HuH-7.5 (cell line): ENCODE data around the gene SH2B3.

Source experiments
- DNase-seq: peaks from one replicate; pipeline ENCODE4 v3.0.0; 2011; ENCODE audit warnings: low spot score

Gene SH2B3

DNA sequence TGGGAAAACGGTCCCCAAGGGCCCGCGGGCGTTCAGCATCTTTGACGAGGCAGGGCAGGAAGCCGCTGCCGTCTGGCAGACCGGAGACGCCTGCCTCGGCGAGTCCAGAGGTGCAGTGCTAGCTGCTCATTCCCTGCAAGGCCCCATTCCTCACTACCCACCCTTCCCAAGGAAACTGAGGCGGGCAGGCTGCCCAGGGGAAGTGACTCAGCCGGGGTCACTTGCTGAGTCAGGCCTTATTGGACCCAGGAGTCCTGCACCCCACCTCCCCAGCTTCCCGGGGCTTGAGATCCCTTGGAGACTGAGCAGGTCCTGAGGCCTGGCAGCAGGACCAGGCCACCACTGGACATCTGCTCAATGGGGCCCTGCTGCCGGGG is 3.7 kb downstream of the SH2B3 start:
- no peak for DNase-seq

DNA sequence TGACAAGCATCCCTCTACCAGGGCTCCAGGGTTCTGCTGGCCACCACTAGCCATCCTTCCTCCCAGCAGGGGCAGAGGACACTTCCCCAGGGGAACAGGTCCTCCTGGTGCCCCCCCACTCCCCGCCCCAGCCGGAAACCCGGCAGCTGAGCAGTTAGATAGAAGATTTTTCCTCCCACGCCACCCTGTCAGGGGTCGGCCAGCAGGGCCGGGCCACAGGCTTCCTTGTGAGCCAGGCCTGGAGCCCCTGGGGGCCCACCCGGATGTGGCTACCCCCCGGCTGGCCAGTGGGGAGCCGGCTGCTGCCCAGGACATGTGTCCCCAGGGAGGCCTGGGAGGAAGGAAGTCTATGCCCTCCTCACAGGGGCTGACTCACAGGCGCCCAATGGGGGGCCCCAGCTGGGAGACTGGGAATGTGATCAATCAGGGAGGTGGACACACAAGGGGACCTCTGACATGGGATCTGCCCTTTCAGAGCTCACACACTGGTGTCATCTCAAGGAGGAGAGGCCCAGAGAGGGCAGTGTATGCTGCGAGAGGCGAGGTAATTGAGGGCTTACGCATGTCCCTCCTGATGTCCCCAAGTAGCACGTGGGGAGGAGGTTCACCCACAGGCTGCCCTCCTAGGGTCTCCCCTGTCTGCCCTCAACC is 4.2 kb downstream of the SH2B3 start:
- no peak for DNase-seq

DNA sequence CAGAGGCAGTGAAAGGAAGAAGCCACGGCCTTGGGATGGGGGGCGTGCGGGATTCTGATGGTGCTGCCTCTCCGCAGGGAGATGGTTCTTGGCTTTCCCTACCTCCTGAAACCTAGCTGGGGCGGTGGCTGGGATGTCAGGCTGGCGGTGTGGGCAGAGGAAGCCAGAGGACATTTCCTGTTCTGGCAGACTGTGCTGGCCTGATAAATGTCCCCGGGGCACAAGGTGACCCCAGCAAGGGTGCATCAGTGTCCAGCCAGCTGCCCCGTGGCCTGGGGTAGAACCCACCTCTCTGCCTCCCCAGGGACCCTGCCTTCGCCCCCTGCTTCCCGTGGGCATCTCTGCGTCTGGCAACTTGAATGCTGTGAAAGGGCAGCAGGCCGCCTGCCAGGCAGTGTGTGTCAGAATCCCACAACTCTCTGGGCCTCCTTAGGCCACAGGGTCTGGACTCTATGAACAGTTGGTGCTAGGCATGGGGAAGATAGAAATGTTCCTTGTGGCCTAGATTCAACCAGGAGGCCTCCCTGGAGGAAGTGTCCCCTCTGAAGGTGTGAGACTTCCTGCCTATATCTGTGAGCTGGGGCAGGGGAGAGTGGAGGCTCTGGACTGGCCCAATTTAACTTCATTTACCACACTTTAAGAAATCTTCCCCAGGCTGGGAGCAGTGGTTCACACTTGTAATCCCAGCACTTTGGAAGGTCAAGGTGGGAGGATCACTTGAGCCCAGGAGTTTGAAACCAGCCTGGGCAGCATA is 4.9 kb downstream of the SH2B3 start:
- no peak for DNase-seq

DNA sequence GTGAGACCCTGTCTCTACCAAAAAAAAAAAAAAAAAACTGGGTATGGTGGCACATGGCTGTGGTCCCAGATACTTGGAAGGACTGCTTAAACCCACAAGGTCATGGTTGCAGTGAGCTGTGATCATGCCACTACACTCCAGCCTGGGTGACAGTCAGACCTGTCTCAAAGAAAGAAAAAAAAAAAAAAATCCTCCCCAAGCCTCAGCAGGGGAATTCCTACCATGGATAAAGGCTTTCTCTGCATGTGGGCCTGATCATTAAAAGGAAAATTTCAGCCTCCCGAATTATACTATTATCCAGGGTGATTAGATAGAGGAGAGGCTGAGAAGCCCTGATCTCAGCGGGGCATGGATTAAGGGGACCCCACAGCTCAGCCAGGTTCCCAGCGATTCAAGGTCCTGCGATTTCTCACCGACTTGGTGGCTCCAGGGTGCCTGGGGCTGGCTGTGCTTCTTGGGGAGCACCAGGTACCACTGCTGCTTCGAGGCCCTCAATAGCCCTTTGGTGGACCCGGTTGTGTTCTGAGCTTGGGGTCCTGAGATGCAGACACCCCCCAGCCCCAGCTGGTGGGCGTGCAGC is 5.6 kb downstream of the SH2B3 start:
- no peak for DNase-seq

DNA sequence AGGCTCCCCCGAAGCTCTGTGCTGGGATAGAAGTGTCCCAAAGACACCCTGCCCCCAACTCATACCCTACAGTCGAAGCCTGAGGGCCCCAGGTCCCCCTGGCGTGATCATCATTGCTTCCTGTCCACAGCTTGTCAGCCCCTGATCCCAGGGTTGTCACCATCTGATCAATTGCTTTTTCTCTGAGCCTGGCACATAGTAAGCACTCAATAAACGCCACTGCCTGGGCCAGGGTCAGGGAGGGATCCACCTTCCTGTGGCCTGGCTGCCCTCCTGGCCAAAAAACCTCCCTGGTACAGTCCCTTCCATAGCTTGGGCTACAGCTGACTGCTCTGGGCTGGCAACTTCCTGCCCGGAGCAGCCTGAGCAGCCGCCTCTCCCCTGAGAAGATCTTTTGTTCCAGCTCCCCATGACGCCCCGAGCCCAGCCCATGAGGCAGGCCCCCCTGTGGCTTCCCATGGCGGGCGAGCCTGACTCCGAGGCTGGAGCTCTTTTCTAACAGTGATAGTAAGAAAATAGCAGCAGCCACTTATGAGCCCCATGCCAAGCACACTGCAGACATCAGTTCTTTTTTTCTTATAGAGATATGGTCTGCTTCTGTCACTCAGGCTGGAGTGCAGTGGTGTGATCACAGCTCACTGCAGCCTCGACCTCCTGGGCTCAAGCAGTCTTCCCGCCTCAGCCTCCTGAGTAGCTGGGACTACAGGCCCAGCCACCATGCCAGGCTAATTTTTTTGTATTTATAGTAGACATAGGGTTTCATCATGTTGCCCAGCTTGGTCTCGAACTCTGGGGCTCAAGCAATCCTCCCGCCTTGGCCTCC is 6.5 kb downstream of the SH2B3 start:
- no peak for DNase-seq

DNA sequence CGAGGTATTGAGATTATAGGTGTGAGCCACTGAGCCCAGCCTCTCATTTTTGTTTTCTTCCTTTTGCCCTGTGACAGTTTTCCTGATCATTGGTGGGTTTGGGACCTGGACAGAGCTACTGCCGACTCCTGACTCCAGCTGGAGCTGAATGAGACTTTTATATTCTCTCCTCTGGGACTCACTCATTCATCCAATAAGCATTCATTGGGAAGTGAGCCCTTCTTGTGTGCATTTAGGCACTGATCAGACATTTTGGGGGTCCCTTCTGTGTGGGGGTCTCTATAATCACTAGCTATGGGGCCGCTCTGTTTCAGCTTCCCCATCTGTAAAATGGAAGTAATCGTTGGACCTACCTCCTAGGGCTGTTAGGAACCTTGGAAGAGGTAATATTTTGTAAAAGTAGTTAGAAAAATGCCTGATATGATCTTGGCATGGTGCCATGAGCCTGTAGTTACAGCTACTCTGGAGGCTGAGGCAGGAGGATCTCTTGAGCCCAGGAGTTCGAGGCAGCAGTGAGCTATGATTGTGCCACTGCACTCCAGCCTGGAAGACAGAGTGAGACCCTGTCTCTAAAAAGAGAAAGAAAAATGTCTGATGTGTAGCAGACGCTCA is 7.2 kb downstream of the SH2B3 start:
- no peak for DNase-seq

DNA sequence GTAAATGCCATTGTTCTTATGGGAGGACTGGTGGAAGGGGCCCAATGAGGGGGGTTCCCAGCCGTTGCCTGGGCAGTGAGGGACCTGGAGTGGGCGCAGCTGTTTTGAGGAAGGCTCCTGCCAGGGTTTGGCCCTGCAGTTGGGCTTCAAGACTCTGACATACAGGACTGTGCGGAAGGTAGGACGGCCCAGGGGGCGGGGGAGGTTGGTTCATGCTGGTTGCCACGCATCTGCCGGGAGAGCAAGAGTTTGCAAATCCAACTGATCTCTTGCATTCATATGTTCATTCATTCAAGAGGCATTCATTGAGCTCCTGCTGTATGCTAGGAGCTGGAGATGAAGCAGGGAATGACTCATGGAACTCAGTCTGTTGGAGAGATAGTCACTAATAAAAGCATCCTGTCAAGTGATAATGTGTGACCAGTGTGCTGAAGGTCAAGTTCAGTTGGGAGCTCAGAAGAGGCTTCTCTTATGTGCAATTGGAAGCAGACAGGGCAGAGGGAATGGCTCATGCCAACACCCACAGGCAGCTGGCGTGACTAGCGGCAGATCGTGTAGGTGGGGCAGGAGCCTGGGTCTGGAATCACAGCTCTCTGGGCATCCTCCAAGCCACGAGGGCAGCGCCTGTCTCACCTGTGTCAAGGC is 7.8 kb downstream of the SH2B3 start:
- DNase-seq, result no peak

DNA sequence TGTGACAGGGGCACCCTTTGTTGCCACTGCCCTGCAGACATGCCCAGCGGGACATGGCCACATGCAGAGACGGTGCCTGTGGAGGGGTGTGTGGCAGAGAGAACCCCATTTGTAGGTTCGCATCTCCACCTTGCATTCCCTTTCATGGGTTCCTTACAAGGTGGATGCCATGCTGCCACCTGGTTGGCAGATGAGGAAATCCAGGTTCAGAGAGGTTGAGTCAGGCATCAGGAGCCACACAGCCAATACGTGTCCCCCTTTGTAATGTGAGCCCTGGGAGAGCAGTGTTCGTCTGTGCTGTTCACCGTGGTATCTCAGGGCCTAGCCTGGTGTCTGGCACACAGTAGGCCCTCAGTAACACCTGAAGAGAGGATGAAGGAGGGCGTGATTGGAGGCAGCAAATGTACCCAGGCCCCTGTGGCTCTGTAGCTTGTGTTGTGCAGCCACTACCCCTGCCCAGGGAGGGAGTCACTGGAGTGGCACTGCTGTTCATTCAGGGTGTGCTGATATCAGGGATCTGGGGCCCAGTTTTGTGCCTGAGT is 9.1 kb downstream of the SH2B3 start:
- DNase-seq, result no peak

DNA sequence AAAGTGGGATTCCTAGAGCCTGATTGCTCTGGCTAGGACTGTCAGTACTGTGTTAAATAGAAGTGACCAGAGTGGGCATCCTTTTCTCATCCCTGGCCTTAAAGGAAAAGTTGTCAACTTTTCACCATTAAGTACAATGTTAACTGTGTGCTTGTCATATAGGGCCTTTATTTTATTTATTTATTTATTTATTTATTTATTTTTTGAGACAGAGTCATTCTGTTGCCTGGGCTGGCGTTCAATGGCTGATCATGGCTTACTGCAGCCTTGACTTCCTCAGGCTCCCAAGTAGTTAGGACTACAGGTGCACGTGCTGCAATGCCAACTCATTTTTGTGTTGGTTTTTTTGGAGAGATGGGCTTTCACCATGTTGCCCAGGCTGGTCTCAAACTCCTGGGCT is 11.6 kb downstream of the SH2B3 start:
- DNase-seq, result no peak

DNA sequence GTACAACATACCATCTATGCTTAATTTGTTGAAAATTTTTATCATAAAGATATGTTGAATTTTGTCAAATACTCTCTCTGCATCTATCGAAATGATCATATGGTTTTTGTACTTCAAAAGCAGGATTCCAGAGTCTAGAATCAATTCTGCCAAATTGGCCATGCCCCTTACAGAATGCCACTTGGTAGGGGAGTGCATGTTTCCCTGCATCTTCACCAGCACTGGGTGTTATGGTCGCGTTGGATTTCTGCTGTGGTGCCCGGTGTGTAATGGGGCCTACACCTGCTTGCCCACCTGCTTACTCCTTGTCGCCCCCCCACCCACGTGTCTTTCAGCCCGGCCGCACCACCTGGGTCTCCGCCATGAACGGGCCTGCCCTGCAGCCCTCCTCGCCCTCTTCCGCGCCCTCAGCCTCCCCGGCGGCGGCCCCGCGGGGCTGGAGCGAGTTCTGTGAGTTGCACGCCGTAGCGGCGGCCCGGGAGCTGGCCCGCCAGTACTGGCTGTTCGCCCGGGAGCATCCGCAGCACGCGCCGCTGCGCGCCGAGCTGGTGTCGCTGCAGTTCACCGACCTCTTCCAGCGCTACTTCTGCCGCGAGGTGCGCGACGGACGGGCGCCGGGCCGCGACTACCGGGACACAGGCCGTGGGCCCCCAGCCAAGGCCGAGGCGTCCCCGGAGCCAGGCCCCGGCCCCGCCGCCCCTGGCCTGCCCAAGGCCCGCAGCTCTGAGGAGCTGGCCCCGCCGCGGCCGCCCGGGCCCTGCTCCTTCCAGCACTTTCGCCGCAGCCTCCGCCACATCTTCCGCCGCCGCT is 12.3 kb downstream of the SH2B3 start:
- no peak for DNase-seq

DNA sequence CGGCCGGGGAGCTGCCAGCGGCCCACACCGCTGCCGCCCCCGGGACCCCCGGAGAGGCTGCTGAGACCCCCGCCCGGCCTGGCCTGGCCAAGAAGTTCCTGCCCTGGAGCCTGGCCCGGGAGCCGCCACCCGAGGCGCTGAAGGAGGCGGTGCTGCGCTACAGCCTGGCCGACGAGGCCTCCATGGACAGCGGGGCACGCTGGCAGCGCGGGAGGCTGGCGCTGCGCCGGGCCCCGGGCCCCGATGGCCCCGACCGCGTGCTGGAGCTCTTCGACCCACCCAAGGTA is 12.8 kb downstream of the SH2B3 start:
- no peak for DNase-seq

DNA sequence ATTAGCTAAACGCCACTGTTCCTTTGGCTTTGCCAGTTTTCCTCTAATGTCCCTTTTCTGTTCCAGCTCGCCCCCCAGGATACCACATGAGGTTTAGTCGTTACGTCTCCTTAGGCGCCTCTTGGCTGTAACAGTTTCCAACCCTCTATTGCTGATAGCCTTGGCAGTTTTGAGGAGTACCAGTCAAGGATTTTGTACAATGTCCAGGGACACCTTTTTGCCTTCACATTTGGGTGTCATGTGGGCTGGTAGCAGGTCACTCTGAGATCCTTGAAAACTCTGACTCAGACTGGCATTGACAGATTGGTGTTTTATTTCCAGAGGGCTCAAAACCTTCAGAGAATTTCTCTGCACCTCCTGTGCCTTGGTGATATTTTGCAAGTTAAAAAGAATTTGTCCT is 14.1 kb downstream of the SH2B3 start:
- DNase-seq, result no peak

DNA sequence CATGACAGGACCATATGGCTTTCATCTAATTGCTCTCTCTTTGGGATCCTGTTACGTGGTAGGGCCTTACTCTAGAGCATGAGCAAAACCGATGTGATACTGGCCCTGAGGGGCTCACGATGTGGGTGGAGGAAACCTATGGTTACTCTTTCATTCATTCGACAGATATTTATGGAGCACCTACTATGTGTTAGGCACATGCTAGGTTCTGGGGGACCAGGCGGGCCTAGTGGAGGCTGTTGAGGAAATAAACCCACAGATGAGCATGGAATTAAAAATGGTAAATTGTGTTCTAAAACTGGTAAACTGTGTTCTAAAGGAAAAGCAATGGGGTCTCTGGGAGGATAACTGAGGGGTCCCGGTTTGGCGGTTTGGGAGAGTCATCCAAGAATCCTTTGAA is 14.8 kb downstream of the SH2B3 start:
- DNase-seq, result no peak

DNA sequence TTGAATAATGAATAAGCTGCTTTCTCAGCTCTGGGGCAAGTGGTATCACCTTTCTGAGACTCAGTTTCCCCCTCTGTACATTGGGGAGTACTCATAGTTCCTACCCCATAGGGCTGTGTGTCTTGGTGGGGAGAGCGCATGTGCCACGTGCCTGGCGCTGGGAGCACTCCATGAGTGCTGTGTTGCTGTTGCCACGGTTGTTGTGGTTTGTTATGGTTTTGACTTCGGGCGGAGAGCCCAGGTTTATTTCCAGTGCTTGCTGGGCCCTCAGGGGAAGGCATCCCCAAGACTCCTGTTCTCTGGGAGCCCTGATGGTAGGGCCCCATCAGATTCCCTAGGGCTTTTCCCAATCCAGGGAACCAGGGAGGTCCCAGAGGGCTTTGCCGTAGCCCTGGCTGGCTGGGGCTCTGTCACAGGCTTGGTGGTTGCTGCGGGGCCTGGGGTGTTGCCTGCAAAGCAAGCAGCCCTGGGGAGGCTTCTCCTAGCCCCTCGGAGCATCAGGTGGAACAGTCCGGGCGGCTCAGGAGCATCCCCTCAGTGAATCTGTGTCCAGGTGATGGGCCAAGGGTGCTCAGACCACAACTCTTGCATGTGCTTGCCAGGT is 18.6 kb downstream of the SH2B3 start:
- no peak for DNase-seq

DNA sequence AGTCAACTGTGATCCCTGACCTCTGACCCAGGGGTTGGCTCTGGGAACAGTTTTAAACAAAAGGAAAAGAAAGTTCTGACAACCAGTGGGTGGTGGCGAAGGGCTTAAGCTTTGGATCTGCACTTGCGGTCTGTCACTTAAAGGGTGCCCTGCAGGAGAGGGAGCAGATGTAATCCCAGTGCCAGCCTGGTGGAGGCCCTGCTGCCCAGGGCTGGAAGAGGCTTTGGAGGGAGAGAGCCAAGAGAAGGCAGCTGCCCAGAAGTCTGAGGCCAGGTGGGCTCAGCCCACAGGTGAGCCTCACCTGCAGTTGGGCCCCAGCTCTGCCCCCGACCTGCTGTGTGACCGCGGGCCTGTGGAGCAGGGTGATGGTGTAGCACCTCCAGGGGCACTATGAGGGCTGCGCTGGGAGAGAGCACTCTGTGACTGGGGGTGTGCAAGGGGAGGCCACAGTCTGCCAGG is 19.1 kb downstream of the SH2B3 start:
- no peak for DNase-seq

DNA sequence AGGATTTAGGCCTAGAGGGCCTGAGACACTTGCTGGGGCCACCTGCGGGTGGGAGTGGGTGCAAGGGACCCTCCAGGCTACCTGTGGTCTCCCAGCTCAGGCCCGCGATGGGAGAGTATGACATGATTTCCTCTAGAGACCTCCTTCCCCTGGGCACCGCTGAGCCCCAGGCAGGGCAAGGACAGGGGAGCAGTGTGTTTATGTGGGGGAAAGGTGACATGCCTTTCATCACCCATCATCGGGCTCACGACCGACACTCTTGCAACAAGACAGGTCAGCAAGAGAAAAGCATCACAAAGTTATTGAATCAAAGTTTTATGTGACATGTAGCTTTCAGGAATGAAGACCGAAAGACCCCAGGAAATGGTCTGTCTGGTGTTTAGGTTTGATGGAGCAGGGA is 19.9 kb downstream of the SH2B3 start:
- no peak for DNase-seq

DNA sequence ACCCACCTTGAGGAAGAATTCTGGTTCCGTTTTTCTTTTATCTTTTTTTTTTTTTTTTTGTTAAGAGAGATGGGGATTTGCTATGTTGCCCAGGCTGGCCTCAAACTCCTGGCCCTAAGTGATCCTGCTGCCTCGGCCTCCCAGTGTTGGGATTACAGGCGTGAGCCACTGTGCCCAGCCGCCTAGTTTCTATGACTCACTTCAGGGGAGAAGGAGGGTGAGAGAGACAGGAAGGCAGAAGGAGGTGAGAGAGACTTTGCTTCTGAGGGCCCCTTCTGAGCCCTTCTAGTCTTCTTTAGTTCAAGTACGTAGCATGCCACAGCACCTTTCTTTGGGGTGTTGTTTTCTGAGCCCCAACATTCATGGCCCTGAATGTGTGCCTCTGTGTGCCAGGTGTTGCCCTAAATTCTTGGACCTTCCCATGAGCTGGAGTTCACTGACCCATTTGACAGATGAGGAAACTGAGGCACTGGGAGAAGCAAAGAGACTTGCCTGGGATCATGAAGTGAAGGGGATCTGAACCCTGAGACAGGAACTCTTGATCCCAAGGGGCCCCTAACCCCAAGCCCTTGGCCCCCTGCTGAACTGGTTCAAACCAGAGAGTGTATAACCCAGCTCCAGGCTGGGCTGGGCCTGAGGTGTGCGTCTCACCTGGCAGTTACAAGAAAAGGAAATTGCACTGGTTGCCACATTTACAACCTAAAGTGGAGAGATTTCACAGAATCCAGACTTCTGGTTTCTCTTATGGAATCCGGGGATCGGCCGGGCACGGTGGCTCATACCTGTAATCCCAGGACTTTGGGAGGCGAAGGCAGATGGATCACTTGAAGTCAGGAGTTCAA is 20.8 kb downstream of the SH2B3 start:
- DNase-seq, result no peak

DNA sequence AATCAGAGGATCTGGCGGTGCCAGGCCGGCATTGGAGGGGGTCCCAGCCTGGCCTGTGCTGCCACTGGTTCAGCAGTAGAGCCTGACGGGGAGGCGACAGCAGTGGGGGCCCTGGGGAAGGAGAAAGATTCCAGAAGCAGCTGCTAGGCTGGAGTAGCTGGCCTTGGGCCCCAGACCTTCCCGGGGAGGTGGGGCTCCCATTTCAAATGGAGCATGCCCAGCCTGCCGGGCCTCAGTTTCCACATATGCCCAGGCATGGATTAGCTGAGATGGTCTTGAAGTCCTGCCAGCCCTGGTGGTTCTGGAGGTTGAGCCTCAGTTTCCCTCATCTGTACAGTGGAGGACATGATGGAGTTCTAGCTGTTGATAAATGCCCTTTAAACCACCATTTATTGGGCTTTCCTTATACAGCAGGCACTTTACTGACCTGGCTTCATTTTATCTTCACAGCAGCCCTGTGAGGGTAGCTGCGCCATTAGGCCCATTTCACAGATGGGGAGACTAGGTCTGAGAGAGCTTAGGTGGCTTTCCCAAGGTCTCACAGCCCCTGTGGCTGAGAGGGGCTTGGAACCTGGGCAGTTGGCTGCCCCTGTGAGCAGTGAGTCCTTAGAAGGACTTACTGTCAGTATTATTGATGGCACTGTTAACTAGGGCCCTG is 21.8 kb downstream of the SH2B3 start:
- no peak for DNase-seq
